Activated CD4-positive, alpha-beta T cell treated with anti-CD3 and anti-CD28 coated beads, Interleukin-2, amount 10 ng/mL, durations not matched to agents 24 days and 14 days (primary cell): ENCODE measurements around the gene GRIP2. TPM values are rescaled to one million over a fixed set of nuclear protein-coding genes. Genes with fewer than 3 reads are reported as not detected.

ENCODE experiments used
- DNase-seq: peaks from one replicate; pipeline ENCODE4 v3.0.0; 2022
- H3K27ac Mint-ChIP-seq: one replicate; pipeline ENCODE4 v1.8.0; 2022; ENCODE audit warnings: mild to moderate bottlenecking, mixed read lengths
- H3K27me3 Mint-ChIP-seq: one replicate; pipeline ENCODE4 v1.8.0; 2022; ENCODE audit warnings: mixed read lengths
- H3K36me3 Mint-ChIP-seq: one replicate; pipeline ENCODE4 v1.8.0; 2022; ENCODE audit warnings: low read depth, mild to moderate bottlenecking, mixed read lengths
- H3K4me1 Mint-ChIP-seq: one replicate; pipeline ENCODE4 v1.8.0; 2021; ENCODE audit warnings: mixed read lengths
- H3K4me3 Mint-ChIP-seq: one replicate; pipeline ENCODE4 v1.8.0; 2022; ENCODE audit warnings: mild to moderate bottlenecking, moderate library complexity, mixed read lengths
- H3K9me3 Mint-ChIP-seq: one replicate; pipeline ENCODE4 v1.8.0; 2021; ENCODE audit warnings: mixed read lengths
- intact Hi-C: fragments of 100-400 bp; cut with micrococcal nuclease; formaldehyde crosslinking; loops from one replicate; pipeline ENCODE4 v1.15.1; 2023
- total RNA-seq: library from RNA; stranded (reverse); gene quantifications from 2 replicates; pipeline ENCODE4 v1.2.3, GENCODE V29; 2022

The GRIP2 gene
- total RNA-seq, 1 donor from 2014 or later = not detected

DNA sequence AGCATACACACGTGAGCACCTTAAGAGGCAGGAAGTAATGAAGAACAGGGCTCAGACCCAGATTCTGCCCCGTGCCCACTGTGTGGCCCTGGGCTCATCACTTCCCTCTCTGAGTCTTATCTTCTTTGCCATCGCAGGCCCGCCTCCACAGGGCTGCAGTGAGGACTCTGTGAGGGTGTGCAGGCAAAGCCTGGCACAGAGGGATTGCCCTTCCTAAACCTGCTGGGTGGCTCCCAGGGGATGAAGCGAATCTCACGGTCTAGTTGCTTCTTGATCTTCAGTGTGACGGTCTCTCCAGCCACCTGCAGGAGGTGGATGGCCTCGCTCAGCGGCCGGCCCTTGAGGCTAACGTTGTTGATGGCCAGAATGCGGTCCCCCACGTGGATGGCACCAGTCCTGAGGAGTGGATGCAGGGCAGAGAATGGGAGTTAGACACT, 32.8 kb downstream of the GRIP2 start:
- peaks cover 3% of the 10 kb centered on the region for H3K4me1 Mint-ChIP-seq
- no peak overlapping the region for H3K27ac Mint-ChIP-seq
- no peak overlapping the region for H3K4me3 Mint-ChIP-seq
- DNase-seq = no peak
- H3K9me3 Mint-ChIP-seq = peaks cover 11% of the 10 kb centered on the region
- H3K36me3 Mint-ChIP-seq = peaks cover 2% of the 10 kb centered on the region
- intact Hi-C loops = loop anchor here (5.0 kb wide), 1 partner anchor 40 kb away; no protein-coding TSS in a partner anchor
- H3K27me3 Mint-ChIP-seq = peaks cover 2% of the 10 kb centered on the region

DNA sequence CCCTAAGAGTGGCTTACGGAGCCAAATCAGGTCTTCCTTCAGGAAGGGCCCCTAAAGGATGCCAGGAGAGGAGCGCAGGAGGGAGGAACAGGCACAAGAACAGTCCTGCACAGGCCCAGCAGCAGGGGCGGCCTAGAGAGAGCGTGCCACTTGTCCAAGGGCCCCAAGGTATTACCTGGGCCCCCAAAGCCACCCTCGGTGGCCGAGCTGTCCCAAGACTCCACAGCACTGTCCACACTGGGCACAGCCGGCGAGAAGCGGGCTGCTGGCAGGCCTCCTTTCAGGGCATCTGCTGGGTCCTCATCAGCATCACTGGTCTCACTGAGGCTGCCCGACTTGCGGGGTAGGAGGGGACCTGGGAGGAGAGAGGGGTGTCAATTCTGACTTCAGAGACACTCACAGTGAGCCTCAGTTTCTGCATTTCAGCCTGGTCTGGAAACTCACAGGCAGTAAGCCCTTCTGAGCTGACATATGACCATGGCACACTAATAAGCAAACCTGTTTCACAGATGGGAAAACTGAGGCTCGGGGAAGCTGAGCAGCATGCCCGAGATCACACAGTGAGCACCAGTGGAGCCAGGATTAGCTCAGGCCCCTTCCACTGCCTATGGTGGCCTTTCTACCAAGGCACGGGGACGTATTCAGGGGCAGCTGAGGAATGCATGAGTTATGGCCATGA, 33.4 kb downstream of the GRIP2 start:
- Mint-ChIP-seq H3K27ac (no peak overlapping the region), H3K4me1 (peaks cover 3% of the 10 kb centered on the region), H3K27me3 (peaks cover 2% of the 10 kb centered on the region), H3K36me3 (peaks cover 2% of the 10 kb centered on the region), H3K9me3 (peaks cover 11% of the 10 kb centered on the region), H3K4me3 (no peak overlapping the region)
- DNase-seq = no peak
- intact Hi-C loops = loop anchor here (5.0 kb wide), 1 partner anchor 41 kb away; no protein-coding TSS in a partner anchor

DNA sequence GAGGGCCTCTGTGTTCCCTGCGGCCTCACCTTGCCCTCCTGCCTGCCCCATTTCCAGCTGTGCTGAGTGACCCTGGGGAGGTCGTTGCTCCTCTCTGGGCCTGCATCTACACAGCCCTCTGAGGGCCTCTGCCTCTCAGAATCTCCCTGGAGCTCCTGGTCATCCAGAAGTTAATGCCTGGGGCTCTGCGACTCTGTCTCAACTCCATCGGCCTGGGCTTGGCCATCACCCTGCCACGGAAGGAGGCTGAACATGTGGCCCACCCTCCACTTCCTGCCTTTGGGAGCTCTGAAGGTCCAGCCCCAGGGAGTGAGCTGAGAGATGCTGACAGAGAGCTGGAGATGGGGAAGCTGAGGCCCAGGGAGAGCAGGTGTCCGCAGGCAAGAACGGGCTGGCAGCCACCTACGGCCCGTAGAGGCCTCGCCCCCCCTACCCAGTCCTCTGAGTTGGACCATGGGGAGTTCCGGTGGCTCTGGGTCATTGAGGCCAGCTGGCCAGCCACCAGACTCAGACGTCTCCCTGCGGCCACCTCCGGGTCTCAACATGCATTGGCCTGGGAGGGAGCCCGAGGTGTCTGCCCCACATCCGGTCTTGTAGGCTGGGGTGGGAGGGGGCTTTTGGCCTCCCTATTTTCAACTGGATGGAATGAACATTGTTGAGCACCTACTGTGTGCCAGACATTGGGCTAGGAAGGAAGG, 34.2 kb downstream of the GRIP2 start:
- H3K4me1 Mint-ChIP-seq = peaks cover 3% of the 10 kb centered on the region
- intact Hi-C loops = loop anchor here (5.0 kb wide), 1 partner anchor 41 kb away; no protein-coding TSS in a partner anchor
- H3K27ac Mint-ChIP-seq = no peak overlapping the region
- no peak overlapping the region for H3K4me3 Mint-ChIP-seq
- peaks cover 2% of the 10 kb centered on the region for H3K27me3 Mint-ChIP-seq
- H3K36me3 Mint-ChIP-seq = peaks cover 2% of the 10 kb centered on the region
- DNase-seq = no peak
- H3K9me3 Mint-ChIP-seq = peaks cover 12% of the 10 kb centered on the region

DNA sequence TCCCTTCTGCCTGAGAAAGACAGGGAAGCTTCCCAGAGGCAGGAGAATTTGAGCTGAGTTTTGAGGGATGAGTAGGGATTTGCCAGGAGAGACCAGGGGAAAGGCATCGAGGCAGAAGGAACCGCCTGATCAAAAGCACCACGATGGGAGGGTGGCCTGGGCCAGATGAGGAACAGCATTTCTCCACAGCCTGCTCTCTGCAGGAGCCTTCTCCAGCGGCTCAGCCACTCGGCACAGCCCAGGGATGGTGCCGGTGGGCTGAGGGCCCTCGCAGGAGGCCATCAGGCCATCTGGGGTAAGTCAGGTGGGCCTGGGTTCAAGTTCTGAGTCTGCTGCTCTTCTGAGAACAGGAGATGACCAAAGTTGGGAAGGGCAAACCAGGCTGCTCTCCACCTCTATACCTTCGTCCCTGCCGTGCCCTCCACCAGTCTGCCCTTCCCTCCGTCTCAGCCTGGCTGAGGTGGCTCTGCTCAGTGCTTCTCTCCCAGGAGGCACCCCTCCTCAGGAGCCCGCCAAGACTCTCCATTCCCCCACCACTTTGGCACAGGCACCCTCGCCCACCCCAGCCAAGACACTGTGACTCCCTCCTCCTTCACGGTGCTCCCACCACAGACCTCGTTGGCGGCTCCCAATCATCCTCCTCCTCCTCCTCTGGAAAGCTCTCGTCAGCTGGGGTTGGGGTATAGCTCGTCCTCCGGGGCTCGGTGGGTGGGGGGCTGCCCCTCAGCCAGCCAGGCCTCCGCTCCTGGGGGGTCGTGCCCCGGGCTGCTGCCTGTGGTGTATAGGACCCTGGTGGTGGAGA, 34.9 kb downstream of the GRIP2 start:
- intact Hi-C loops = loop anchor here (5.0 kb wide), 1 partner anchor 42 kb away; no protein-coding TSS in a partner anchor
- peaks cover 16% of the 10 kb centered on the region for H3K9me3 Mint-ChIP-seq
- H3K4me1 Mint-ChIP-seq = peaks cover 3% of the 10 kb centered on the region
- H3K4me3 Mint-ChIP-seq = no peak overlapping the region
- DNase-seq = no peak
- peaks cover 3% of the 10 kb centered on the region for H3K27me3 Mint-ChIP-seq
- H3K36me3 Mint-ChIP-seq = peaks cover 2% of the 10 kb centered on the region
- no peak overlapping the region for H3K27ac Mint-ChIP-seq

DNA sequence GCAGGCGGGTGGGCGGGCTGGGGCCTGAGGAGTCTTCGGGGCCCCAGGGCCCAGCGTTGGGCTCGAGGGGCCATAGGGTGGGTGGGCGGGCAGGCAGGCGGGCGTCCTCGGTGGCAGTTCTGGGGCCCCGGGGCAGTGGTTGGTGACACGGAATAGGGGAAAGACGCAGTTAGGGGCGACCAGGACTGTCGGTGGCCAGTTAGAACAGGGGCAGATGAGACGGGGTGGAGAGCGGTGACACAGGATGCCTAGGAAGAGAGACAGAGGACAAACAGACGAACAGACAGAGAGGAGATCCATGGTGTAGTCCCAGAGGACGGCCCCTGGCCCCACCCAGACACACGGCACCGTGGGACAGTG, 36.5 kb downstream of the GRIP2 start:
- peaks cover 6% of the 10 kb centered on the region for H3K27me3 Mint-ChIP-seq

DNA sequence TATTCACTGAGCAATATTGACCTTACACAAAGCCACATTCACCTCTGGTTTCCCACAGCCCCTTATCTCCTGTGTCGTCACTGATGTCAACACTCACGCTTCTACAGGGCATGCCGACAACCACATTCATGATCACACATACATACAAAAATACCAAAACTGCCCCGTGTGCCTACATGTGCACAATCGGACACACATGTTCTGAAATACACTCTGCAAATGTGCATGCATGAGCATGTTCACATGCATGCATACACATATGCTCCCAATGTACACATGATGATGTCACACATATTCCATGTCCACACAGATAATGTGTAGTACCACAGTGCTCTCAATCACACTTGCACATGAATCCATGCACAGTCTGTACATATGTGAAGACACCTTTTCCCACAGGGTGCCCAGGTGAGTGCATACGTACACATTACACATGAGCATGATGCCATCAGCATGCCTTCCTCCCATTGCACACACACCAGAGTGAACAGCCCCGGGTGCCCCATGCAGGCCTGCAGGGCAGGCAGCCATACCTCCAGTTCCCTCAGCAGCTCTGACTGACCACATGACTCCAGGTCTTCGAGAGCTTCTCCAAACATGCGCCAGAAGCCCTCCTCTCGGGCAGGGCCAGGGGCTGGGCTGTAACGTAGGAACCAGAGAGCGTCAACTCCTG, 37.0 kb downstream of the GRIP2 start:
- H3K9me3 Mint-ChIP-seq = peaks cover 16% of the 10 kb centered on the region
- H3K4me3 Mint-ChIP-seq = no peak overlapping the region
- H3K36me3 Mint-ChIP-seq = peaks cover 2% of the 10 kb centered on the region
- no peak overlapping the region for H3K27ac Mint-ChIP-seq
- peaks cover 4% of the 10 kb centered on the region for H3K27me3 Mint-ChIP-seq
- DNase-seq = no peak
- intact Hi-C loops = no loop called here
- H3K4me1 Mint-ChIP-seq = no peaks in the 10 kb centered on the region

More for the DNA sequence above, 36.5 kb downstream of the GRIP2 start:
- no peak for DNase-seq
- no peak overlapping the region for H3K4me3 Mint-ChIP-seq
- no peak overlapping the region for H3K27ac Mint-ChIP-seq
- intact Hi-C loops = no loop called here
- H3K9me3 Mint-ChIP-seq = peaks cover 16% of the 10 kb centered on the region
- peaks cover 2% of the 10 kb centered on the region for H3K36me3 Mint-ChIP-seq
- H3K4me1 Mint-ChIP-seq = peaks cover under 1% of the 10 kb centered on the region

DNA sequence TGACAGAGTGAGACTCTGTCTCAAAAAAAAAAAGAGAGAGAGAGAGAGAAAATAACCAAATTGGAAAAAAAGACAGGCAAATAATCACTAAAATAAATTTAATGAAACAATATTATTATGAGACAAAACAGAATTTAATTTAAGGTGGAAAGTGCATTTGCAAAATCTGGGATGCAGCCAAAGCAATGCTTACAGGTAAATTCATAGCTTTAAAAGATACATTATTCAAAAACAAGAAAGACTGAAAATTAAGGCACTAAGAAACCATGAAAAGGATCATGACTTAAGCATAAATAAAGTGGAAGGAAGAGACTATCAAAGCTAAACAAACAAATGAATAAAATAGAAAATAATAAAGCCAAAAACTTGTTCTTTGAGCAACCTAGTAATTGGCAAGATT, 37.7 kb downstream of the GRIP2 start:
- Mint-ChIP-seq H3K4me1 (no peaks in the 10 kb centered on the region), H3K4me3 (no peak overlapping the region), H3K27ac (no peak overlapping the region), H3K9me3 (peaks cover 16% of the 10 kb centered on the region), H3K36me3 (peaks cover 2% of the 10 kb centered on the region), H3K27me3 (peaks cover 4% of the 10 kb centered on the region)
- DNase-seq = no peak
- intact Hi-C loops = no loop called here

DNA sequence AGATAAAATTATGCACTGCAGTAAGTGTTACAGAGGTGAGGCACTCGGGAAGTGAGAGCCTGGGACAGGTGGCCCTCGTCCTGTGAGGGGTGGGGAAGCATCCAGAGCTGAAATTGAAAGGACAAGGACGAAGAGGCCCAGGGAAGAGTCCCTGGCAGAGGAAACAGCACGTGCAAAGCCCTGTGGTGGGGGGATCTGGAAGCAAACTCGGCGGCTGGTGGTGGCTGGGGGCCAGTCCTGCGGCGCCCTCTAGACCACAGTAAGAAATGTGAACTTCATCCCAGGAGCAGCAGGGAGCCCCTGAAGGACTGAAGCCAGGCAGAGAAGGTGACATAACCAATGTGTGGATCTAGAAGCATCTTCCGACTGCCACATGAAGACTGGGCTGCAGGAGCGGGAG, 42.8 kb downstream of the GRIP2 start:
- peaks cover 4% of the 10 kb centered on the region for H3K9me3 Mint-ChIP-seq
- intact Hi-C loops = no loop called here
- H3K36me3 Mint-ChIP-seq = no peaks in the 10 kb centered on the region
- no peak for DNase-seq
- peaks cover 4% of the 10 kb centered on the region for H3K27me3 Mint-ChIP-seq
- H3K4me3 Mint-ChIP-seq = no peak overlapping the region
- no peaks in the 10 kb centered on the region for H3K4me1 Mint-ChIP-seq
- no peak overlapping the region for H3K27ac Mint-ChIP-seq

DNA sequence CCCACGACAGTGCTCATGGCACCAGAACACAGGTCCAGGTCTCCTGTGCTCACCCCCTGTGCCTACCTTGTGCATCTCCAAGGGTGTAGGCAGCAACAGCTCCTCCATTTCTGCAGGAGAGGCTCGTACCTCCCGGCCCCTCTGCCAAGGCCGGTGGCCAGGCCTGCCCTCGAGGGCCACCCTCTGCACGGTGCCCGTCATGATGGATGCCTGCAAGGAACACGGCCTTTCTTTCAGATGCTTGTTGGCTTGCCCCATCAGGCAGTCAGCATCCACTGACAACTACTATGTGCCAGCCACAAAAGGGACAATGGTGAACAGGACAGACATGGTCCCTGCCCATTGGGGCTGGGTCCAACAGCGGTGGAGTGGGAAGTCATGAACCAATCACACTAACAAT, 43.8 kb downstream of the GRIP2 start:
- Mint-ChIP-seq H3K27ac (no peak overlapping the region), H3K36me3 (no peaks in the 10 kb centered on the region), H3K4me1 (no peaks in the 10 kb centered on the region), H3K27me3 (peaks cover 4% of the 10 kb centered on the region), H3K9me3 (peaks cover 4% of the 10 kb centered on the region), H3K4me3 (no peak overlapping the region)
- DNase-seq = no peak
- intact Hi-C loops = no loop called here

DNA sequence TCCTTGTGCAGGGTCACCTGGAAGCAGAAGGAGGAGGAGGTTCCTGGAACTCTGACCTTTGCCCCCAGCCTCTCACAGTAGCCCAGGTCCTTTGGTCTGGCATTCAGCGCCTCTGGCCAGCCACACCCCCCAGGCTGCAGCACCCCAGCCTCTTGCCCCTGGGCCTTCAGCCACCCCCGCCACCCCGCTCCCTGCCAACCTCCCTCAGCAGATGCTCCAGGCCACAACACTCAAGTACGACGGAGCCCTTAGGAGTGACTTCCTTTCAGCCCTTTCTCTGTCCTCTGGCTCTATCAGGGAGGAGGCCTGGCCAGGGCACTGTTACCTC, 45.2 kb downstream of the GRIP2 start:
- no peaks in the 10 kb centered on the region for H3K4me1 Mint-ChIP-seq
- intact Hi-C loops = no loop called here
- H3K9me3 Mint-ChIP-seq = no peaks in the 10 kb centered on the region
- H3K4me3 Mint-ChIP-seq = no peak overlapping the region
- no peak for DNase-seq
- no peak overlapping the region for H3K27ac Mint-ChIP-seq
- peaks cover under 1% of the 10 kb centered on the region for H3K27me3 Mint-ChIP-seq
- peaks cover 1% of the 10 kb centered on the region for H3K36me3 Mint-ChIP-seq

DNA sequence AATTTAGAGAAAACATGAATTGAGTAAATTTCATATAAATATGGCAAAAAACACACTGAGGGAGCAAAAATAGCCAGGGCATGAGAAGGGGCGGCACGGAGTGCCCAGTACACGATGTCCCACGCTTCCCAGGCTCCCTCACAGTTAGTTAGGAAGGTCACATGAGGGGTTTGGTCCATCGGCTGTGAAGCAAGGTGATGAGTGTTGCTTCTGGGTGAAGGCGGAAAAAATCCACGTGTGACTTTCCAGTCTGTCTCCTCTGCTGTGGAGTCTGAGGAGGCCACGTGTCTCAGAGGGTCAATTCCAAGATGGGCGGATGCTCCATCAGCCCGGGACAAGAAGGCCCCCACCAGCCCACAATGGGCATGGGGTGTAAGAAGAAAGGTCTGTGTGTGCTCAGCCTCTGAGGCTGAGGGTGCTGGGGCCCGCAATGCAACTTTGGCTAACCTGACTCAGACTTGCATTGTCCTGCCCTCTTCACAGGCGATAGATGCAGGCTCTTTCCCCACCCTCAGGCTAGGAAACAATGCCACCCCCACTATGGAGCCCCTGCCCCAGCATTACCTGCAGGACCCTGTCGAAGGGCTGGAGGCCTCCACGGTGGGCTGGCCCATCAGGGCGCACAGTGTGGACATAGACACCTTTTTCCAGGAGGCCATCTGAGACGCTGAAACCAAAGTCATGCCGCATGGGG, 45.7 kb downstream of the GRIP2 start:
- no peaks in the 10 kb centered on the region for H3K9me3 Mint-ChIP-seq
- DNase-seq = no peak
- intact Hi-C loops = no loop called here
- no peaks in the 10 kb centered on the region for H3K27me3 Mint-ChIP-seq
- H3K4me1 Mint-ChIP-seq = no peaks in the 10 kb centered on the region
- no peak overlapping the region for H3K4me3 Mint-ChIP-seq
- H3K36me3 Mint-ChIP-seq = peaks cover 3% of the 10 kb centered on the region
- no peak overlapping the region for H3K27ac Mint-ChIP-seq

DNA sequence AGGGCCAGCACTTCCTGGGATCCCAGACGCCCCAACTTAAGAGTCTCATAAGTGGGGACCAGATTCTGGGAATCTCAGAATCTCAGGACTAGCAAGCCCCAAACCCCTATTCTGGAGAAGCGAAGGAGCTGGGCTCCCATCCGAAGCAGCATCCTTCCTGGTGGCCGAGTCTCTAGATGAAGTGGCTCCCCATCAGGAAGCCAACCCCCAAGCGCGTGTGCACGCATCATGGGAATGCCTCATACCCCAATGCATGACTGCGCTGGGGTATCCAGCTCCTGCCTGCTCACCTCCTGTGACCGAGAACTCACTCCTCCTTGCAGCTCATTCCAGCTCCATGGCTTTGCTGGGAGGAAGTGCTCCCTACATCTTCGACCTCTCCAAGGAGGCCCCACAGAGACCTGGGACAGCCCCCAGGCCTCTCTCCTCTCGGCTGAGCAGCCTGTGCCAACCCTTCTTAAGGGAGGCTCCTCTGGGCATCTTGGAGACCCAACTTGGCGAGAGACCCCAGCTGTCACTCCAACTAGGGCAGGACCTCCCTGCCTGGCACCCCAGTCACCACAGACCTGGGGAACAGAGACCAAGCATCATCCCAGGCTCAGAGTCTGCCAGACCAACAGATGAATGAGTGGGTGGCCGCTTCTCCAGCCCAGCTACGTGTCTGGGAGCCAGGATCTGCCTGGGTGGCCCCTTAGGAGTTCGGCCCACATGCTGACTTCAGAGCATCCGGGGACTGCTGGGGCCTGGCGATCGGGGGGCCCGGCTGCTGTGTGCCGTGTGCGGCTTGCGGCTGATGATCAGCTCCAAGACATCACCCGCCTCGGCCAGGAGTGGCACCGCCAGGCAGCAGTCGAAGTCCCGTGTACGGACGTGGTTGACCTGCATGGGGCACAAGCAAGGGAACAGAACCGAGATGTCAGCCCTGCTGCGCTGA, 46.9 kb downstream of the GRIP2 start:
- no peak overlapping the region for H3K4me3 Mint-ChIP-seq
- intact Hi-C loops = no loop called here
- H3K27ac Mint-ChIP-seq = no peak overlapping the region
- no peaks in the 10 kb centered on the region for H3K9me3 Mint-ChIP-seq
- DNase-seq = no peak
- H3K27me3 Mint-ChIP-seq = no peaks in the 10 kb centered on the region
- peaks cover 3% of the 10 kb centered on the region for H3K36me3 Mint-ChIP-seq
- no peaks in the 10 kb centered on the region for H3K4me1 Mint-ChIP-seq
